WTC11 (cell line): ENCODE measurements around the gene RGS6. TPM values are rescaled to one million over a fixed set of nuclear protein-coding genes. Genes with fewer than 3 reads are reported as not detected.

ENCODE experiments used
- ATAC-seq: fragments of 200-7000 bp; cut with Tn5 transposase; 2 replicates; pipeline ENCODE4 v1.10.0; 2021; ENCODE audit warnings: mild to moderate bottlenecking, moderate library complexity
- CTCF ChIA-PET: fragments of 300-600 bp; sonication (Branson Sonifier 250); formaldehyde crosslinking; loops from one replicate; lab custom pipeline; 2021; ENCODE audit warnings: antibody characterized with exemption; lab: Charles Lee
- POLR2A ChIA-PET: fragments of 350-600 bp; sonication (Branson Sonifier 250); formaldehyde crosslinking; loops from one replicate; lab custom pipeline; 2021; ENCODE audit warnings: antibody characterized with exemption; lab: Charles Lee
- DNase-seq: peaks from one replicate; pipeline ENCODE4 v3.0.0; 2021; ENCODE audit warnings: low spot score
- H3K27ac Mint-ChIP-seq: 2 replicates; pipeline ENCODE4 v1.8.0; 2021; ENCODE audit warnings: mixed read lengths
- H3K27me3 Mint-ChIP-seq: 2 replicates; pipeline ENCODE4 v1.8.0; 2021; ENCODE audit warnings: low read depth, mild to moderate bottlenecking, moderate library complexity, mixed read lengths
- H3K36me3 Mint-ChIP-seq: 2 replicates; pipeline ENCODE4 v1.8.0; 2021; ENCODE audit warnings: mixed read lengths
- H3K4me1 Mint-ChIP-seq: 2 replicates; pipeline ENCODE4 v1.8.0; 2022; ENCODE audit warnings: mixed read lengths
- H3K4me3 Mint-ChIP-seq: 2 replicates; pipeline ENCODE4 v1.8.0; 2021; ENCODE audit warnings: mild to moderate bottlenecking, moderate library complexity, mixed read lengths
- H3K9me3 Mint-ChIP-seq: 2 replicates; pipeline ENCODE4 v1.8.0; 2021; ENCODE audit warnings: mixed read lengths
- ATF2 ChIP-seq: sonication (generic); formaldehyde crosslinking; IDR thresholded peaks from 2 replicates; pipeline ENCODE4 v1.8.1; 2022; ENCODE audit warnings: low read depth, missing genetic modification reagents, borderline replicate concordance
- CBFB ChIP-seq: sonication (generic); formaldehyde crosslinking; IDR thresholded peaks from 2 replicates; pipeline ENCODE4 v1.8.1; 2022; ENCODE audit warnings: mild to moderate bottlenecking, low read depth, missing genetic modification reagents
- E2F4 ChIP-seq: sonication (generic); formaldehyde crosslinking; IDR thresholded peaks from 2 replicates; pipeline ENCODE4 v1.8.1; 2022; ENCODE audit warnings: low read depth, mild to moderate bottlenecking, moderate library complexity, missing genetic modification reagents, borderline replicate concordance
- ESRRA ChIP-seq: sonication (generic); formaldehyde crosslinking; IDR thresholded peaks from 2 replicates; pipeline ENCODE4 v1.8.1; 2022; ENCODE audit warnings: mild to moderate bottlenecking, missing genetic modification reagents, borderline replicate concordance
- FOXP4 ChIP-seq: sonication (generic); formaldehyde crosslinking; IDR thresholded peaks from 2 replicates; pipeline ENCODE4 v1.8.0; 2022; ENCODE audit warnings: mild to moderate bottlenecking, missing genetic modification reagents
- GRHL2 ChIP-seq: fragments of 250-450 bp; sonication (Bioruptor Pico); IDR thresholded peaks from 2 replicates; pipeline ENCODE4 v1.8.0; 2022; ENCODE audit warnings: mild to moderate bottlenecking, moderate library complexity; ENCODE audit not compliant: insufficient replicate concordance, severe bottlenecking
- MLX ChIP-seq: sonication (generic); formaldehyde crosslinking; IDR thresholded peaks from 2 replicates; pipeline ENCODE4 v1.8.1; 2023; ENCODE audit warnings: mild to moderate bottlenecking, missing genetic modification reagents, moderate library complexity
- PRDM15 ChIP-seq: sonication (generic); formaldehyde crosslinking; IDR thresholded peaks from 2 replicates; pipeline ENCODE4 v1.8.0; 2022; ENCODE audit warnings: missing genetic modification reagents
- RELA ChIP-seq: sonication (generic); formaldehyde crosslinking; IDR thresholded peaks from 2 replicates; pipeline ENCODE4 v1.8.1; 2022; ENCODE audit warnings: missing genetic modification reagents, mild to moderate bottlenecking, borderline replicate concordance
- TEAD1 ChIP-seq: sonication (generic); formaldehyde crosslinking; IDR thresholded peaks from 2 replicates; pipeline ENCODE4 v1.8.0; 2022; ENCODE audit warnings: mild to moderate bottlenecking, missing genetic modification reagents
- TP53 ChIP-seq: sonication (generic); formaldehyde crosslinking; IDR thresholded peaks from 2 replicates; pipeline ENCODE4 v1.8.1; 2023; ENCODE audit warnings: mild to moderate bottlenecking, missing genetic modification reagents
- USF2 ChIP-seq: sonication (generic); formaldehyde crosslinking; IDR thresholded peaks from 2 replicates; pipeline ENCODE4 v1.8.1; 2023; ENCODE audit warnings: mild to moderate bottlenecking, missing genetic modification reagents, moderate library complexity
- ZNF121 ChIP-seq: sonication (generic); formaldehyde crosslinking; IDR thresholded peaks from 2 replicates; pipeline ENCODE4 v1.8.0; 2023; ENCODE audit warnings: missing genetic modification reagents
- ZNF281 ChIP-seq: sonication (generic); formaldehyde crosslinking; IDR thresholded peaks from 2 replicates; pipeline ENCODE4 v1.8.0; 2023; ENCODE audit warnings: mild to moderate bottlenecking, missing genetic modification reagents
- total RNA-seq: library from RNA; stranded (reverse); gene quantifications from 3 replicates; pipeline ENCODE4 v1.2.3, GENCODE V29; 2021

Gene RGS6
- total RNA-seq, 1 experiment from 2014 or later, result 1.0 TPM

GRCh38 chr14:72612041-72612440 is 679.8 kb downstream of the RGS6 start (continued):
- TF ChIP-seq PRDM15 (CRISPR knock-in tag) (no peak), RELA (CRISPR knock-in tag) (no peak), MLX (no peak), USF2 (no peak), ATF2 (CRISPR knock-in tag) (no peak), CBFB (no peak), ZNF121 (no peak), ZNF281 (no peak), FOXP4 (CRISPR knock-in tag) (no peak)

GRCh38 chr14:72613231-72613974 is 681.2 kb downstream of the RGS6 start:
- TF ChIP-seq TP53 (CRISPR knock-in tag) (no peak), E2F4 (CRISPR knock-in tag) (no peak), MLX (no peak), GRHL2 (CRISPR knock-in tag) (no peak), TEAD1 (CRISPR knock-in tag) (no peak), ESRRA (CRISPR knock-in tag) (no peak)
- Mint-ChIP-seq H3K27me3 (peaks cover 3% of the 10 kb centered on the region; the same call in 1 of the 2 replicates), H3K36me3 (no peaks in the 10 kb centered on the region), H3K4me1 (peaks cover 23% of the 10 kb centered on the region), H3K9me3 (0 out of 2 replicates have a peak, but pooled peaks cover 3% of the 10 kb centered on the region), H3K4me3 (no peak overlapping the region), H3K27ac (no peak overlapping the region)
- POLR2A ChIA-PET, result no interaction called here
- CTCF ChIA-PET, result no interaction called here
- ATAC-seq (no peak), DNase-seq (no peak)
